Measurements from ENCODE around the gene ARMH2. TPM values are rescaled to one million over a fixed set of nuclear protein-coding genes. Genes with fewer than 3 reads are reported as not detected.

ARMH2 gene
- total RNA-seq, 1 experiment from 2014 or later: not detected

DNA sequence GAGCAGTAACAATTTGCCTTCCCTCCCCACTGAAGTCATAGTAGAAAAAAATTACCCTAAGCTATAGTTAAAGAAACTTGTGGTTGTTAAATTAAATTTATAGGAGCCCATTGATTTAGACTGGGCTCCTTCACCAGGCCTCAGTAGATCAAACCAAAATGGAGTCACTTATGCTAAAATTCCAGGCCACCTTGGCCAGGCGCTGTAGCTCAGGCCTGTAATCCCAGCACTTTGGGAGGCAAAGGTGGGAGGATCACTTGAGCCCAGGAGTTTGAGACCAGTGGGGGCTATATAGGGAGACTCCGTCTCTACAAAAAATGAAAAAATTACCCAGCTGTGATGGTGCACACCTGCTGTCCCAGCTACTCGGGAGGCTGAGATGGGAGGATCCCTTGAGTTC lies 39.0 kb downstream of the ARMH2 start:
- WGBS (ENCODE audit: extremely low coverage, insufficient read length, low lambda C conversion rate): no CpG with 5 or more reads among the region's 3 CpGs
- Histone ChIP-seq H4K91ac (ENCODE audit: insufficient read length, low read depth, low read length) (no peak overlapping the region), H2BK20ac (ENCODE audit: low read depth, low read length, poor library complexity, severe bottlenecking) (no peak overlapping the region), H4K8ac (replicated peaks; ENCODE audit: insufficient read length, low read depth, low read length) (no peak overlapping the region), H3K23ac (ENCODE audit: insufficient read length, low read depth, low read length) (no peak overlapping the region), H3K4ac (ENCODE audit: low read depth, low read length) (no peak overlapping the region), H3K4me1 (ENCODE audit: insufficient read depth, low read length) (no peaks in the 10 kb centered on the region), H2BK120ac (ENCODE audit: low read depth, low read length, poor library complexity, severe bottlenecking) (no peak overlapping the region), H3K27me3 (ENCODE audit: insufficient read depth, low read length) (no peaks in the 10 kb centered on the region), H2BK15ac (ENCODE audit: low read depth, low read length) (no peak overlapping the region), H3K79me1 (ENCODE audit: insufficient read depth, low read depth, low read length, poor library complexity, severe bottlenecking) (no peaks in the 10 kb centered on the region), H3K56ac (ENCODE audit: insufficient read length, low read depth, low read length) (no peak overlapping the region), H3K79me2 (ENCODE audit: insufficient read depth, low read length) (no peaks in the 10 kb centered on the region), H3K27ac (ENCODE audit: insufficient read length, low read depth, low read length) (no peak overlapping the region), H2BK12ac (ENCODE audit: insufficient read length, low read depth, low read length) (no peak overlapping the region), H4K5ac (ENCODE audit: insufficient read length, low read depth, low read length) (no peak overlapping the region), H3K4me2 (ENCODE audit: insufficient read depth, insufficient read length, low read length) (no peak overlapping the region), H3K23me2 (ENCODE audit: insufficient read length, low read depth, low read length, poor library complexity, severe bottlenecking) (no peaks in the 10 kb centered on the region), H3K14ac (ENCODE audit: insufficient read depth, low read length) (no peak overlapping the region), H3K18ac (ENCODE audit: insufficient read length, low read depth, low read length) (no peak overlapping the region), H2AK5ac (ENCODE audit: insufficient read length, low read length) (no peak overlapping the region), H4K20me1 (ENCODE audit: control insufficient read depth, insufficient read depth, insufficient read length) (no peaks in the 10 kb centered on the region), H2BK5ac (ENCODE audit: insufficient read length, low read length) (no peak overlapping the region), H3K9me3 (ENCODE audit: control insufficient read depth, low read depth, low read length) (no peaks in the 10 kb centered on the region), H2AFZ (ENCODE audit: low read length) (no peak overlapping the region), H3K9ac (ENCODE audit: extremely low read depth, insufficient read length, low read length) (no peak overlapping the region), H3T11ph (ENCODE audit: low read length) (no peak overlapping the region)
- no peak for DNase-seq
- Mint-ChIP-seq H3K9me3 (peaks cover under 1% of the 10 kb centered on the region in 2 experiments; a peak in 3 of 5 replicates), H3K27ac (no peak overlapping the region), H3K27me3 (ENCODE audit: low read depth) (no peaks in the 10 kb centered on the region), H3K4me3 (no peak overlapping the region), H3K36me3 (ENCODE audit: insufficient read depth in 1 of 3, low read depth in 3 of 3) (no peaks in the 10 kb centered on the region), H3K4me1 (peaks cover 4 to 9% of the 10 kb centered on the region in 2 experiments)
- TF ChIP-seq, protein P1, sequence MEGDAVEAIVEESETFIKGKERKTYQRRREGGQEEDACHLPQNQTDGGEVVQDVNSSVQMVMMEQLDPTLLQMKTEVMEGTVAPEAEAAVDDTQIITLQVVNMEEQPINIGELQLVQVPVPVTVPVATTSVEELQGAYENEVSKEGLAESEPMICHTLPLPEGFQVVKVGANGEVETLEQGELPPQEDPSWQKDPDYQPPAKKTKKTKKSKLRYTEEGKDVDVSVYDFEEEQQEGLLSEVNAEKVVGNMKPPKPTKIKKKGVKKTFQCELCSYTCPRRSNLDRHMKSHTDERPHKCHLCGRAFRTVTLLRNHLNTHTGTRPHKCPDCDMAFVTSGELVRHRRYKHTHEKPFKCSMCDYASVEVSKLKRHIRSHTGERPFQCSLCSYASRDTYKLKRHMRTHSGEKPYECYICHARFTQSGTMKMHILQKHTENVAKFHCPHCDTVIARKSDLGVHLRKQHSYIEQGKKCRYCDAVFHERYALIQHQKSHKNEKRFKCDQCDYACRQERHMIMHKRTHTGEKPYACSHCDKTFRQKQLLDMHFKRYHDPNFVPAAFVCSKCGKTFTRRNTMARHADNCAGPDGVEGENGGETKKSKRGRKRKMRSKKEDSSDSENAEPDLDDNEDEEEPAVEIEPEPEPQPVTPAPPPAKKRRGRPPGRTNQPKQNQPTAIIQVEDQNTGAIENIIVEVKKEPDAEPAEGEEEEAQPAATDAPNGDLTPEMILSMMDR (conservative IDR thresholded peaks at IDR 0.05): no peak
